Measurements from ENCODE around the gene TMEM131L. TPM values are rescaled to one million over a fixed set of nuclear protein-coding genes. Genes with fewer than 3 reads are reported as not detected.
"Not testable (repeated sequence)": the region's sequence is repeated elsewhere in the genome, so short reads cannot be mapped to it uniquely, and the experiment has no call there.

The TMEM131L gene
- total and polyA plus RNA-seq, 8 donors, result 2.4 to 40.0 (median 13.6) TPM

DNA sequence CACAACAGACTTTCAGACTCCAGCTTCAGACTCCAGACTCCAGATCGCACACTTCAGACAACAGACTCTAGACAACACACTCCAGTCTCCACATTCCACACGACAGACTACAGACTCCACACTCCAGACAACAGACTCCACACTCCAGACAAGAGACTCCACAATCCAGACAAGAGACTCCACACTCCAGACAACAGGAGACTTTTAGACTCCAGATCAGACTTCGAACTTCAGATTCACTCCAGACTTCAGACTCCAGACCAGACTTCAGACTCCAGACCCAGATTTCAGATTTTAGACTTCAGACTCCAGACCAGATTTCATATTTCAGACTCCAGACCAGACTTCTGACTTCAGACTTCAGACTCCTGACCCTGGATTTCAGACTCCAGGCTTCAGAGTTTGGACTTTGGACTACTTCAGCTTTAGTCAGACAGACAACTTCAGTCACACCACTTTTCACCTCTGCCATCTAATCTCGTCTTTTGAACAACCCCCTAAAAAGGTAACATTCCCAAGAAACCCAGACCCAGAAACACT is 188.9 kb downstream of the TMEM131L start:
- Histone ChIP-seq H3K4me3 (no peak overlapping the region), H3K36me3 (no peaks in the 10 kb centered on the region), H3K27ac (peak overlapping the region in 4 of 5 donors; percentile 29 to 73 (median 50)), H3K9me3 (no peaks in the 10 kb centered on the region), H3K27me3 (peaks cover 0 to 9% (median 0%) of the 10 kb centered on the region in 3 donors), H3K4me1 (no peaks in the 10 kb centered on the region)
- TF ChIP-seq EP300 (IDR thresholded peaks at IDR 0.05), result no peak
- TF ChIP-seq POLR2A (IDR thresholded peaks at IDR 0.05), result no peak
- DNase-seq, result no peak
- WGBS, 5 donors, result 53 to 64% (median 59%) methylated on average over 4 of the region's 4 CpGs
- intact Hi-C loops (cut with DNase I; ENCODE audit: low total_unique reads), result no loop called here

DNA sequence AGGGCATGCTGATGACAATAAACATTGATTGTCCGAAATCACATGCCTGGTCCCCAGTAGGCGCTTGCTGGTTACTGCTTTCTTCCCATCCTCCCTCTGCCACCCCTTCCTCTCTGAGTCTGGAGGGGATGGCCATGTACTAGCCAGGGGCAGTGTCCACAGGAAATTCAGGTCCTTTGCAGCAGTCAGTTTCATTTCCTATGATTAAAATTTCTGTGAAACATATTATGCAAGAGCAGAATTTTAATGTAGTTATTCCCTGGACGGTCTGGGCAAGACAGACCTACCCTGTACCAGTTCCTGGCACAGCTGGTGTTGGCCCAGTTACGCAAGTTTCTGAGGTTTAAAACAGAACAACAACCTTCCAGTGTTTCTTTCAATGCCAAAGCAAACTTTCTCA is 189.8 kb downstream of the TMEM131L start:
- DNase-seq, result peak in 1 of 2 donors; percentile 53
- 60 to 71% (median 69%) methylated on average over 4 of the region's 4 CpGs for WGBS, 5 donors
- TF ChIP-seq POLR2AphosphoS5 (IDR thresholded peaks at IDR 0.05) (peak in 2 of 3 donors; percentile 5 to 6), EP300 (IDR thresholded peaks at IDR 0.05) (no peak)
- Histone ChIP-seq H3K4me1 (no peaks in the 10 kb centered on the region), H3K27me3 (peaks cover 0 to 9% (median 0%) of the 10 kb centered on the region in 3 donors), H3K9me3 (no peaks in the 10 kb centered on the region), H3K27ac (peak overlapping the region in 4 of 5 donors; percentile 29 to 73 (median 50)), H3K36me3 (no peaks in the 10 kb centered on the region), H3K4me3 (no peak overlapping the region)
- intact Hi-C loops (cut with DNase I; ENCODE audit: low total_unique reads), result no loop called here

- no peaks in the 10 kb centered on the region for H3K9me3 ChIP-seq
- DNase-seq, result no peak
- TF ChIP-seq POLR2AphosphoS5 (IDR thresholded peaks at IDR 0.05) (peak in 1 of 3 donors; percentile 65), POLR2A (IDR thresholded peaks at IDR 0.05) (no peak)
- H3K4me1 ChIP-seq, result no peaks in the 10 kb centered on the region
- WGBS, 5 donors, result 67 to 84% (median 81%) methylated on average over 6 of the region's 6 CpGs
- peaks cover 0 to 9% (median 0%) of the 10 kb centered on the region in 3 donors for H3K27me3 ChIP-seq
- H3K4me3 ChIP-seq, result no peak overlapping the region
- intact Hi-C loops (cut with DNase I; ENCODE audit: low total_unique reads), result no loop called here
- peak overlapping the region in 3 of 5 donors; percentile 33 to 77 (median 74) for H3K27ac ChIP-seq
- H3K36me3 ChIP-seq, result no peaks in the 10 kb centered on the region
These were observed 195.2 kb downstream of the TMEM131L start for GRCh38 chr4:153661215-153661822.

DNA sequence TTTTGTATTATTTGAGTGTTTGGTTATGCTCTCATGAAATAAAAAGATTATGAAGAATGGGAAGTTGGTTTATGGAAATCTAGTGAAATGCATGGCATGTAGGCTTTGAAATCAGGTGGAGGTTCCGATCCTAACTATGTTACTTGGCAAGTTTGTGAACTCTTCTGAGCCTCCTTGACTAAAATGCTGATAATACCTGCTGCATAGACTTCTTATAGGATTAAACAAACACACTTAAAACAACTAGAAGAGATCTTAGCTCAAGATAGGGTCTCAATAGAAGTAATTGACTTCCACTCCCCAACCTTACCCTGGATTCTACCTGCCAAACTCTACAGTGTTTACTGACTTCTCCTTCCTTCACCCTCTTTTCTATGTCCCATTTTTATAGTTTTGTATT is 195.7 kb downstream of the TMEM131L start:
- no peak for TF ChIP-seq EP300 (IDR thresholded peaks at IDR 0.05)
- TF ChIP-seq POLR2AphosphoS5 (IDR thresholded peaks at IDR 0.05), result no peak
- H3K9me3 ChIP-seq, result no peaks in the 10 kb centered on the region
- DNase-seq, result no peak
- 62 to 86% (median 79%) methylated on average over 1 of the region's 1 CpG for WGBS, 5 donors
- H3K27ac ChIP-seq, result peak overlapping the region in 2 of 5 donors; percentile 10 to 26
- no peaks in the 10 kb centered on the region for H3K36me3 ChIP-seq
- peaks cover 0 to 9% (median 0%) of the 10 kb centered on the region in 3 donors for H3K27me3 ChIP-seq
- intact Hi-C loops (cut with DNase I; ENCODE audit: low total_unique reads), result no loop called here
- no peaks in the 10 kb centered on the region for H3K4me1 ChIP-seq
- no peak overlapping the region for H3K4me3 ChIP-seq

GRCh38 chr4:153663667-153664066 is 197.5 kb downstream of the TMEM131L start:
- H3K4me1 ChIP-seq, result no peaks in the 10 kb centered on the region
- H3K36me3 ChIP-seq, result no peaks in the 10 kb centered on the region
- H3K27me3 ChIP-seq, result peaks cover 0 to 7% (median 0%) of the 10 kb centered on the region in 3 donors
- WGBS, 5 donors, result 74 to 89% (median 85%) methylated on average over 1 of the region's 1 CpG
- intact Hi-C loops (cut with DNase I; ENCODE audit: low total_unique reads), result no loop called here
- no peak overlapping the region for H3K4me3 ChIP-seq
- DNase-seq, result no peak
- no peaks in the 10 kb centered on the region for H3K9me3 ChIP-seq
- TF ChIP-seq CTCF (IDR thresholded peaks at IDR 0.05) (no peak), POLR2AphosphoS5 (IDR thresholded peaks at IDR 0.05) (no peak), EP300 (IDR thresholded peaks at IDR 0.05) (no peak), POLR2A (IDR thresholded peaks at IDR 0.05) (no peak)
- no peak overlapping the region for H3K27ac ChIP-seq

DNA sequence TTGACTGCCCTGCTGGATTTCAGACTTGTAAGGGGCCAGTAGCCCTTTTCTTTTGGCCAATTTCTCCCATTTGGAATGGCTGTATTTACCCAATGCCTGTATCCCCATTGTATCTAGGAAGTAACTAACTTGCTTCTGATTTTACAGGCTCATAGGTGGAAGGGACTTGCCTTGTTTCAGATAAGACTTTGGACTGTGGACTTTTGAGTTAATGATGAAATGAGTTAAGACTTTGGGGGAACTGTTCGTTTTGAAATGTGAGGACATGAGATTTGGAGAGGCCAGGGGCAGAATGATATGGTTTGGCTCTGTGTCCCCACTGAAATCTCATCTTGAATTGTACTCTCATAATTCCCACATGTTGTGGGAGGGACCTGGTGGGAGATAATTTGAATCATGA is 200.3 kb downstream of the TMEM131L start:
- intact Hi-C loops (cut with DNase I; ENCODE audit: low total_unique reads), result not testable (repeated sequence)

GRCh38 chr4:153668647-153669046 is 202.5 kb downstream of the TMEM131L start:
- no peak for DNase-seq
- no peaks in the 10 kb centered on the region for H3K4me1 ChIP-seq
- H3K27ac ChIP-seq, result no peak overlapping the region
- H3K9me3 ChIP-seq, result no peaks in the 10 kb centered on the region
- H3K27me3 ChIP-seq, result no peaks in the 10 kb centered on the region
- H3K4me3 ChIP-seq, result no peak overlapping the region
- no peaks in the 10 kb centered on the region for H3K36me3 ChIP-seq
- intact Hi-C loops (cut with DNase I; ENCODE audit: low total_unique reads), result no loop called here
- WGBS, 5 donors, result 36 to 72% (median 50%) methylated on average over 2 of the region's 2 CpGs
- TF ChIP-seq CTCF (IDR thresholded peaks at IDR 0.05), result no peak
- no peak for TF ChIP-seq POLR2AphosphoS5 (IDR thresholded peaks at IDR 0.05)
- TF ChIP-seq EP300 (IDR thresholded peaks at IDR 0.05), result no peak
- TF ChIP-seq POLR2A (IDR thresholded peaks at IDR 0.05), result no peak

More for the DNA sequence above, 200.3 kb downstream of the TMEM131L start:
- H3K9me3 ChIP-seq, H3K36me3 ChIP-seq, H3K4me1 ChIP-seq, H3K27ac ChIP-seq, H3K27me3 ChIP-seq, DNase-seq, H3K4me3 ChIP-seq: not testable (repeated sequence)
- WGBS, 5 donors, result 29 to 44% (median 36%) methylated on average over 1 of the region's 1 CpG
